ENCODE data around the gene NKX2-1. TPM values are rescaled to one million over a fixed set of nuclear protein-coding genes. Genes with fewer than 3 reads are reported as not detected.
A peak's percentile ranks its signal among the peaks of the same experiment; 100 is the strongest.

The NKX2-1 gene
- total RNA-seq, 1 donor from 2014 or later: not detected

GRCh38 chr14:36503771-36504741, 16.0 kb downstream of the NKX2-1 start:
- peaks cover 96% of the 10 kb centered on the region for H3K27me3 Mint-ChIP-seq (ENCODE audit: low read depth)
- H3K36me3 Mint-ChIP-seq: no peaks in the 10 kb centered on the region
- no peak overlapping the region for H3K4me3 Mint-ChIP-seq
- no peak overlapping the region for H3K27ac Mint-ChIP-seq
- peak in 1 of 2 experiments; percentile 52 for DNase-seq (ENCODE audit: low spot score in 2 of 2, unreplicated experiment in 2 of 2)
- TF ChIP-seq CTCF (IDR thresholded peaks at IDR 0.05; ENCODE audit: unreplicated experiment): no peak
- H3K4me1 Mint-ChIP-seq: no peaks in the 10 kb centered on the region
- no peaks in the 10 kb centered on the region for H3K9me3 Mint-ChIP-seq

- Mint-ChIP-seq H3K9me3 (no peaks in the 10 kb centered on the region), H3K27me3 (ENCODE audit: low read depth) (peaks cover 95% of the 10 kb centered on the region), H3K4me3 (no peak overlapping the region), H3K4me1 (no peaks in the 10 kb centered on the region), H3K27ac (no peak overlapping the region), H3K36me3 (no peaks in the 10 kb centered on the region)
- no peak for TF ChIP-seq CTCF (IDR thresholded peaks at IDR 0.05; ENCODE audit: unreplicated experiment)
- no peak for DNase-seq (ENCODE audit: low spot score in 2 of 2, unreplicated experiment in 2 of 2)
Observed at GRCh38 chr14:36502558-36503508, 17.2 kb downstream of the NKX2-1 start.

GRCh38 chr14:36498938-36499337, 21.1 kb downstream of the NKX2-1 start:
- Mint-ChIP-seq H3K27me3 (ENCODE audit: low read depth) (peaks cover 96% of the 10 kb centered on the region), H3K4me3 (no peak overlapping the region), H3K27ac (no peak overlapping the region), H3K36me3 (no peaks in the 10 kb centered on the region), H3K9me3 (no peaks in the 10 kb centered on the region), H3K4me1 (no peaks in the 10 kb centered on the region)
- no peak for DNase-seq (ENCODE audit: low spot score in 2 of 2, unreplicated experiment in 2 of 2)
- TF ChIP-seq CTCF (IDR thresholded peaks at IDR 0.05; ENCODE audit: unreplicated experiment): no peak

- H3K9me3 Mint-ChIP-seq: no peaks in the 10 kb centered on the region
- no peak for DNase-seq (ENCODE audit: low spot score in 2 of 2, unreplicated experiment in 2 of 2)
Observed at GRCh38 chr14:36496346-36496745, 23.7 kb downstream of the NKX2-1 start.

More at GRCh38 chr14:36496346-36496745, 23.7 kb downstream of the NKX2-1 start:
- Mint-ChIP-seq H3K4me3 (no peak overlapping the region), H3K27me3 (ENCODE audit: low read depth) (peaks cover 95% of the 10 kb centered on the region), H3K36me3 (no peaks in the 10 kb centered on the region), H3K4me1 (no peaks in the 10 kb centered on the region), H3K27ac (no peak overlapping the region)
- no peak for TF ChIP-seq CTCF (IDR thresholded peaks at IDR 0.05; ENCODE audit: unreplicated experiment)

Measured in mesothelial cell of epicardium (in vitro differentiated cells).